ENCODE data around the gene AJAP1.
"Not testable (repeated sequence)": the region's sequence is repeated elsewhere in the genome, so short reads cannot be mapped to it uniquely, and the experiment has no call there.

The AJAP1 gene

GRCh38 chr1:4653796-4654725 lies at the start of gene AJAP1:
Gene AJAP1 (plus strand): TSS chr1:4654609. CDS start chr1:4655426, 817 bp downstream.
- DNase-seq = no peak

GRCh38 chr1:4605158-4605557 lies 49.3 kb upstream of the AJAP1 start:
- no peak for DNase-seq

GRCh38 chr1:4611563-4612341 lies 42.7 kb upstream of the AJAP1 start:
- DNase-seq = no peak

- DNase-seq = no peak
Measured at GRCh38 chr1:4612991-4613390, 41.4 kb upstream of the AJAP1 start.

- no peak for DNase-seq
Measured at GRCh38 chr1:4613606-4614370, 40.6 kb upstream of the AJAP1 start.

- DNase-seq = no peak
Measured at GRCh38 chr1:4614371-4615137, 39.9 kb upstream of the AJAP1 start.

GRCh38 chr1:4615138-4615470 lies 39.3 kb upstream of the AJAP1 start:
- no peak for DNase-seq

- no peak for DNase-seq
Measured at GRCh38 chr1:4615501-4615900, 38.9 kb upstream of the AJAP1 start.

GRCh38 chr1:4616831-4617465 lies 37.5 kb upstream of the AJAP1 start:
- no peak for DNase-seq

GRCh38 chr1:4617506-4617905 lies 36.9 kb upstream of the AJAP1 start:
- no peak for DNase-seq

- not testable (repeated sequence) for DNase-seq
Measured at GRCh38 chr1:4618827-4619226, 35.6 kb upstream of the AJAP1 start.

GRCh38 chr1:4621646-4622045 lies 32.8 kb upstream of the AJAP1 start:
- DNase-seq = no peak

- DNase-seq = no peak
Measured at GRCh38 chr1:4622821-4623220, 31.6 kb upstream of the AJAP1 start.

- DNase-seq = no peak
Measured at GRCh38 chr1:4624141-4624715, 30.2 kb upstream of the AJAP1 start.

- no peak for DNase-seq
Measured at GRCh38 chr1:4624801-4625200, 29.6 kb upstream of the AJAP1 start.

- DNase-seq = no peak
Measured at GRCh38 chr1:4626061-4626460, 28.3 kb upstream of the AJAP1 start.

GRCh38 chr1:4626560-4627319 lies 27.7 kb upstream of the AJAP1 start:
- no peak for DNase-seq

- no peak for DNase-seq
Measured at GRCh38 chr1:4627353-4627752, 27.1 kb upstream of the AJAP1 start.

- no peak for DNase-seq
Measured at GRCh38 chr1:4628992-4629391, 25.4 kb upstream of the AJAP1 start.

- no peak for DNase-seq
Measured at GRCh38 chr1:4630561-4630960, 23.8 kb upstream of the AJAP1 start.

- DNase-seq = no peak
Measured at GRCh38 chr1:4631321-4631720, 23.1 kb upstream of the AJAP1 start.
